Measurements from ENCODE around the gene AKR1C1.

Gene AKR1C1

DNA sequence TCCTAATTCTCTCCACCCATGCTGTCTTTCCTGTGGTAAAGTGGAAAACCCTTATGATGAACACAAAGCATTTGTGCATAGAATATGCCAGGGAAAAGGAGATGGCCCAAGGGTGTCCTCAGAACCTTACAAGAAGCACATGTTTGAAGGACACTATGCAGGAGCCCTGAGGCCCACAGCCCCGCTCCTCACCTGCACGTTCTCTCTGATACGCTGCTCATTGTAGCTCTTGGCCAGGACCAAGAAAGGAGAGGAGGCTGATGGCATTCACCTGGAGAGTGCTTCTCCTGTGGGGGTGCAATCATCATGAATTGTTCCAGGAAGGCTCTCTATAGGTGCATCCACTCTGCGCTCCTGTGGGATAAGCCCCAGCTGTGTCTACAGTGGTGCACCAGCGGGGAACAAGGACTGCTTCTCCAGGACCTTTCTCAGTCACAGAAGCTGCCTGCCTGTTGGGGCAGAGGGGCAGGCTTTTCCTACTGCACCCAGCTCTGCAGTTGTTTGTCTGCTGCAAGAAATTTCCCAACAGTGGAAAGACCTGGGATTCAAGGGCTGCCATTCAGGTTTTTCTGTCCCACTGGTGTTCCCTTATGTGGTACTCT is 20.5 kb downstream of the AKR1C1 start:
- no peak for TF ChIP-seq POLR2AphosphoS5 (IDR thresholded peaks at IDR 0.05; ENCODE audit: low read depth, low read length)
- no peak for TF ChIP-seq TAF1 (IDR thresholded peaks at IDR 0.05; ENCODE audit: borderline replicate concordance, insufficient read depth, low read length)
- no peak for TF ChIP-seq SIN3A (IDR thresholded peaks at IDR 0.05; ENCODE audit: borderline replicate concordance, insufficient read depth, low read length)
- TF ChIP-seq, protein P1, sequence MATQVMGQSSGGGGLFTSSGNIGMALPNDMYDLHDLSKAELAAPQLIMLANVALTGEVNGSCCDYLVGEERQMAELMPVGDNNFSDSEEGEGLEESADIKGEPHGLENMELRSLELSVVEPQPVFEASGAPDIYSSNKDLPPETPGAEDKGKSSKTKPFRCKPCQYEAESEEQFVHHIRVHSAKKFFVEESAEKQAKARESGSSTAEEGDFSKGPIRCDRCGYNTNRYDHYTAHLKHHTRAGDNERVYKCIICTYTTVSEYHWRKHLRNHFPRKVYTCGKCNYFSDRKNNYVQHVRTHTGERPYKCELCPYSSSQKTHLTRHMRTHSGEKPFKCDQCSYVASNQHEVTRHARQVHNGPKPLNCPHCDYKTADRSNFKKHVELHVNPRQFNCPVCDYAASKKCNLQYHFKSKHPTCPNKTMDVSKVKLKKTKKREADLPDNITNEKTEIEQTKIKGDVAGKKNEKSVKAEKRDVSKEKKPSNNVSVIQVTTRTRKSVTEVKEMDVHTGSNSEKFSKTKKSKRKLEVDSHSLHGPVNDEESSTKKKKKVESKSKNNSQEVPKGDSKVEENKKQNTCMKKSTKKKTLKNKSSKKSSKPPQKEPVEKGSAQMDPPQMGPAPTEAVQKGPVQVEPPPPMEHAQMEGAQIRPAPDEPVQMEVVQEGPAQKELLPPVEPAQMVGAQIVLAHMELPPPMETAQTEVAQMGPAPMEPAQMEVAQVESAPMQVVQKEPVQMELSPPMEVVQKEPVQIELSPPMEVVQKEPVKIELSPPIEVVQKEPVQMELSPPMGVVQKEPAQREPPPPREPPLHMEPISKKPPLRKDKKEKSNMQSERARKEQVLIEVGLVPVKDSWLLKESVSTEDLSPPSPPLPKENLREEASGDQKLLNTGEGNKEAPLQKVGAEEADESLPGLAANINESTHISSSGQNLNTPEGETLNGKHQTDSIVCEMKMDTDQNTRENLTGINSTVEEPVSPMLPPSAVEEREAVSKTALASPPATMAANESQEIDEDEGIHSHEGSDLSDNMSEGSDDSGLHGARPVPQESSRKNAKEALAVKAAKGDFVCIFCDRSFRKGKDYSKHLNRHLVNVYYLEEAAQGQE (IDR thresholded peaks at IDR 0.05; ENCODE audit: insufficient read depth in 1 of 2, low read depth in 2 of 2, low read length in 2 of 2): no peak
- no peak for TF ChIP-seq FOXP2 (optimal IDR thresholded peaks at IDR 0.05; ENCODE audit: borderline replicate concordance, extremely low read depth, extremely low read length, insufficient read depth)

- TF ChIP-seq POLR2AphosphoS5 (IDR thresholded peaks at IDR 0.05; ENCODE audit: low read depth, low read length): no peak
- TF ChIP-seq, protein P1 (IDR thresholded peaks at IDR 0.05; ENCODE audit: insufficient read depth in 1 of 2, low read depth in 2 of 2, low read length in 2 of 2): no peak
- TF ChIP-seq FOXP2 (optimal IDR thresholded peaks at IDR 0.05; ENCODE audit: borderline replicate concordance, extremely low read depth, extremely low read length, insufficient read depth): no peak
- TF ChIP-seq TAF1 (IDR thresholded peaks at IDR 0.05; ENCODE audit: borderline replicate concordance, insufficient read depth, low read length): no peak
- no peak for TF ChIP-seq SIN3A (IDR thresholded peaks at IDR 0.05; ENCODE audit: borderline replicate concordance, insufficient read depth, low read length)
Measured at GRCh38 chr10:4984223-4984622, 21.0 kb downstream of the AKR1C1 start.

- TF ChIP-seq SIN3A (IDR thresholded peaks at IDR 0.05; ENCODE audit: borderline replicate concordance, insufficient read depth, low read length) (no peak), TAF1 (IDR thresholded peaks at IDR 0.05; ENCODE audit: borderline replicate concordance, insufficient read depth, low read length) (no peak), POLR2AphosphoS5 (IDR thresholded peaks at IDR 0.05; ENCODE audit: low read depth, low read length) (no peak), FOXP2 (optimal IDR thresholded peaks at IDR 0.05; ENCODE audit: borderline replicate concordance, extremely low read depth, extremely low read length, insufficient read depth) (no peak)
- TF ChIP-seq, protein P1 (IDR thresholded peaks at IDR 0.05; ENCODE audit: insufficient read depth in 1 of 2, low read depth in 2 of 2, low read length in 2 of 2): no peak
Measured at GRCh38 chr10:4984971-4985594, 21.9 kb downstream of the AKR1C1 start.

- no peak for TF ChIP-seq SIN3A (IDR thresholded peaks at IDR 0.05; ENCODE audit: borderline replicate concordance, insufficient read depth, low read length)
Measured at GRCh38 chr10:4990217-4990616, 27.0 kb downstream of the AKR1C1 start.

- TF ChIP-seq, protein P1 (IDR thresholded peaks at IDR 0.05; ENCODE audit: insufficient read depth in 1 of 2, low read depth in 2 of 2, low read length in 2 of 2): no peak
- TF ChIP-seq FOXP2 (optimal IDR thresholded peaks at IDR 0.05; ENCODE audit: borderline replicate concordance, extremely low read depth, extremely low read length, insufficient read depth) (no peak), POLR2AphosphoS5 (IDR thresholded peaks at IDR 0.05; ENCODE audit: low read depth, low read length) (no peak)
Measured at GRCh38 chr10:4998671-4999070, 35.5 kb downstream of the AKR1C1 start.

All from PFSK-1 (cell line).